HG03558 (cell line): ENCODE measurements around the gene FAM210B.
"Not testable (repeated sequence)": the region's sequence is repeated elsewhere in the genome, so short reads cannot be mapped to it uniquely, and the experiment has no call there.

Experiments used
- ATAC-seq: cut with Tn5 transposase; IDR thresholded peaks from one replicate; pipeline ENCODE4 v1.9.1; 2021; ENCODE audit warnings: moderate number of reproducible peaks; ENCODE audit not compliant: unreplicated experiment; ENCODE audit errors: extremely low read depth

The FAM210B gene

GRCh38 chr20:56360133-56360907 is 1.5 kb downstream of the FAM210B start:
- ATAC-seq: no peak

DNA sequence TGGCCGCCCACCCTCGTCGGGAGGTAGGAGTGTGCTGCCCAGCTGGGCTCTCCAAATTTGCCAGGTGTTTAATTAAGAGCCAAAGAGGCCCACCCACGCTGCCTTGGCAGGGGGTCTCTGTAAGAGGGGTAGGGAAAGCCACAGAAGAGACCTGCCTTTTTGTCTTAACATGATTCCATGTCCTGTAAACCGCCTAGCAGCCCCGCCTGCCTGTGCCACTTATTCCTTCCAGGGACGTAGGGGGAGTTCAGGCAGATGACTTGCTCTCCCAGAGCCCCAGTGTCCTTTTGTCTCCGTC is 2.1 kb downstream of the FAM210B start:
- ATAC-seq: no peak

DNA sequence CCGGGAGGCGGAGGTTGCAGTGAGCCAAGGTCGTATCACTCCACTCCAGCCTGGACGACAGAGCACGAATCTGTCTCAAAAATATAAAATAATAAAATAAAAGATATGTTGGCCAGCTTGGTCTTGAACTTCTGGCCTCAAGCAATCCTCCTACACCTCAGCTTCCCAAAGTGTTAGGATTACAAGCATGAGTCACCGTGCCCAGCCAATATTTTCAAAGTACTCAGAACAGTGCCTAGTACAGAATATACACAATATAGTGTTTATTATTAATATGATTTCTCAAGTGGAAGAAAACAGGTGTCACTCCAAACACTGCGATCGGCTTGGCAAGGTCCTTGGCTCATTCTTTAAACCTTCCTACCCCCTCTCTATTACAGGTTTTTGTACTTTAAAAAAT is 3.1 kb downstream of the FAM210B start:
- ATAC-seq: no peak

DNA sequence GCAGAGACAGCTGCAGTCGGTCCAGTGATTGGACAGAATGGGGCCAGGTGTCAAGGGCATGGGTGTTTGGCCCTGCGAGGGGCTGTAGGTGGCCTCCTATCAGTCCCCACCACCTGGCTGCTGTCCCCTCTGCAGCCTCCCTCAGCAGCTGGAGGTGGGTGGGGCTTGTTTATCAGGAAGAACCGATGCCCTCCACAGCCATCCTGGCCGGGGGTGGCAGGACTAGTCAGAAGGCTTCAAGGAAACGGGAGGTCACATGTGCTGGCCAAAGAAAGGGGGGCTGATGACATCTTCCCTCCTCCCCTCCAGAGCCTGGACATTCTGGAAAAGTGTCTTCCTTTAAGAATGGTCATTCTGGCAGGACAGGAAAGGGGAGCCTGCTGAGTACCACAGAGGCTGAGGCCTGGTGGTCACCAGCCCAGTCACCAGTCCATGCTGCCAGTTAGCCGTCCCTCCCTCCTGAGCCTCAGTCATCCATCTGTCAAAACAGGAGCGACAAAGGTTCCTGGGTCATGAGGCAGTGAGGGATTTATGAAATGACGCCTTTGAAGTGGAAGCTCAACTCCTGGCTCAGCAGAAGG is 4.1 kb downstream of the FAM210B start:
- no peak for ATAC-seq

DNA sequence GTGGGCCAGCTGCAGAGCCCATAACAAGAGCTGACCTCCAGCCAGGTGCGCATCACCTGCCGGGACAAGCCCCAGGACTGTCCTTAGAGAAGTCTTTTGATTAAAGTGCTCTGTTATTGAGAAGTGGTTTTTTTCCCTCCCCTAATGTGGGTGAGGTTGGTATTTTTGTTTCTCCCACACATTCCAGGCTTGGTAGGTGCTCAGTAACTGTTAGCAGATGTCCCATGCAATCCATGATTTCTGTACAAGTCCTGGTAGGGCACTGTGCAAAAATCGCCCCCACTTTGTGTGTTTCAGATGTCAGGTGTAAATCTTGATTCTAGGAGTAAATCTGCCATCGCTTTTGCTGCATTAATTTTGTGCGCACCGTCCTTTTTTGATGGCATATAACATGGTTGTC is 4.7 kb downstream of the FAM210B start:
- no peak for ATAC-seq

- no peak for ATAC-seq
These were observed 9.8 kb downstream of the FAM210B start for GRCh38 chr20:56368351-56369134.

- no peak for ATAC-seq
These were observed 10.4 kb downstream of the FAM210B start for GRCh38 chr20:56369179-56369578.

DNA sequence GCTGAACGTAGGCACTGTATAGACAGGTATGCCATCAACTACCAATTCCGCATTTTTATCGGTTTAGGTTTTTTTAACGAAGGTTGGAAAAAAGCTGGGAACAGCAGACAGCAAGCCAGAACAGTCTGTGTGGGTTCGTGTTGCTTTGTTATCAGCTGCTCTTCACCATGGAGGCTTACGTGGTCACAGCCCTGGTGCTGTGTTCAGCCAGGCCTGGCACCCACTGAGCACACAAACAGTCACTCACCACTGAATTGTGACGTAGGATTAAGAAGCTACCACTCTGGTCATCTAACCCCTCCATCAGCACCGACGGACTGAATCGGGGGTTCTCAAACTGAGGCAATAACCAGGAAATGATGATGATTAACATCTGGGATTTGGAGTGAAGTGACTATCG is 13.2 kb downstream of the FAM210B start:
- no peak for ATAC-seq

DNA sequence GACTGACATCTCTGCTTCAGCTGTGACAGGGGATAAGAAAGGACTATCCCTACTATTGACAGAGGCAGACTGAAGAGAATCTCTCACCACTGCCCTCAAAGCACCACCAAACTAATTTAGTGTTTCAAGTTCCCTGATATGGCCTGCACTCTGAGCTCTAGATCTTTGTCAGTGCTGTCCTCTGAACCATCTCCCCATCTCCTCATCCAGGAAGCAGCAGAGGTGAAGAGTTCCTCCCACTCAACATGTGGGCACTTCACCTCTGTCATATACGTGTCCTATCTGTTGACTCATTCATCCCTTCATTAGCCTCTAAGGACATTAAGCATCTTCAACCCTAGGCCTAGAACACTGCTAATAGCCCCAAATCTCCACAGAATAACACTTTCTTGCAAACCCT is 14.1 kb downstream of the FAM210B start:
- no peak for ATAC-seq

DNA sequence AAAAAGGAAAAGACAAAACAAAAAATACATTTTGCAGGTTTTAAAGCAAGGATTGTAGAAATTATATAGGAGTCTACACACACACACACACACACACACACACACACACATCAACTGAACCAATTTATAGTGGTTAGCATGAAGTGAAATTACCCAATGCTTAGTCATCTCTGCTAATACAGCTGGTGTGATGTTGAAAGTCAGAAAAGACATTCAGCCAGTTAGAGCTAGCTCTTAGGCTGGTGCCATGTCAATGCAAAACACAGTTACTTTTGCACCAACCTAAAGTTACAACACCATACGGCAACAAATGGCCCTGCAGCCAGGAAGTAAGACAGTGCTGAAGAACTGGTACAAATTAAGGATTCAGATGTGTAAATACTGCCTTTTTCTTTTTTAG is 15.2 kb downstream of the FAM210B start:
- ATAC-seq: no peak

GRCh38 chr20:56376331-56376730 is 17.6 kb downstream of the FAM210B start:
- no peak for ATAC-seq

- ATAC-seq: no peak
These were observed 19.6 kb downstream of the FAM210B start for GRCh38 chr20:56378386-56378785.

DNA sequence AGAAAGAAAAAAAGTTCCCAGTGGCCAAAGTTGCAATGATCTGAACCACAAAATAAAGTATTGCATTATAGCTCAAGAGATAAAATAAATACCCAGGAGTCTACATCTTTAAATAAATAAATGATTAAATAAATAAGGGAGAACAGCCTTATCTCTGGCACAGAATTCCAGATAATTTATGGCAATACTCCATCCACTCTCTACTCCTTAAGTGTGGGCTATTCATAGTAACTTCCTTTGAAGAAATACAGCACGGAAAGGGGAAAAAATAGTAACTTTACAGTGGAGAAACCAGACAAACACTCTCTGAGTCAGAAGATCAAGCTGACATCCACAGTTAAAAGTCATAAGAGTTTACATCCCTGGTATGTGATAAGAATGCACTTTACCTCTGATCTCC is 21.6 kb downstream of the FAM210B start:
- no peak for ATAC-seq

DNA sequence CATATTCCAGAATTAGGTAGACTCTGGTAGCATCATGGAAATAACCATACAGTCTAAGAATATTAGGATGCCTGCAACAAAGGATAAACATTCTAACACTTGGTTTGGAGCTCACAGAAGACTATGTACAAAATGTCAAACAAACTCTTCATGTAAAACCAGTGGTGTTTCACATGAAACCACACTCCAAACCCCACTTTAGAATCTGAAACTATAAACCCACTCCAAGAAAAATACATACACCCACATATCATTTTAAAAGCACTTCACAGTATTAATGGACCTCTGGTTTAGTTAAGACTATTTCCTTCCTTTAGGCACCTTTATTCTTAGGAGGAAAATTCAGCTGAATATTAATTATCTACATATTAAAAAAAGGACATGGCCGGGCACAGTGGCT is 22.7 kb downstream of the FAM210B start:
- ATAC-seq: no peak

DNA sequence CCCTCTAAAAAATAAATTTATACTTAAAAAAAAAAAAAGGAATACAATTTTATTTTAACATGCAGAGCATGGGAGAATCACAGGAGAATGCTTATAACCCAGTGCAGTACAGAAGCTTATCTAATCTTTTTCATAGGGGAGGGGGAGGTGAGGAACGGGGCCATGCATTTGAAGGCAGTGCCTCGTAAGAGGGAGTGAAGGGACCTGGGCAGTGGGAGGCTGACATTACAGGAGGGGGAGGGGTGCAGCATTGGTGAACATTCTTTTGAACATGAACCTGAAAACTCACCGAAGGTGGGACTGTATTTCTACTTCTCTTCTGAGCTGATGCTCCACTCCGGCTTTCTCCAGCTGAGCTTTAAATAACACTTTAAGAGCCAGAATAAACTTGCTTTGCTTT is 23.9 kb downstream of the FAM210B start:
- ATAC-seq: no peak

DNA sequence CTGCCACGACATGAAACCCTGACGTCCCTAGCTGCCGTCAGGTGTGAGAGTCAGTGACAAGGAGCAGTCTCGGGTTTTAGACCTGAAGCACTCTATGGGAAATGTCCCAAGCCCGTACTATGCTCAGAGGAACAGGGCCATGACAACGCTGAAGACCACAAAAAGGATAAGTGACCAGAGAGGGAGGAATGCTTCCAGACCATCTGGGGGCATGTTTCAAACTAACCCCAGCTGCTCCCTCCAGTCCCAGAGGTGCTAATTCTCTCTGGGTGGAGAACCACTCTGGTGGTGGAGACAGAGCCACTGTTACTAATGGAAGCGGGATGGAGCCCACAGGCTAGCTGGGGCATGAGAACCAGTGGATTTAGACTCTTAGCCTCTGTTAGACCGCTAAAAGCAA is 24.6 kb downstream of the FAM210B start:
- ATAC-seq: no peak

DNA sequence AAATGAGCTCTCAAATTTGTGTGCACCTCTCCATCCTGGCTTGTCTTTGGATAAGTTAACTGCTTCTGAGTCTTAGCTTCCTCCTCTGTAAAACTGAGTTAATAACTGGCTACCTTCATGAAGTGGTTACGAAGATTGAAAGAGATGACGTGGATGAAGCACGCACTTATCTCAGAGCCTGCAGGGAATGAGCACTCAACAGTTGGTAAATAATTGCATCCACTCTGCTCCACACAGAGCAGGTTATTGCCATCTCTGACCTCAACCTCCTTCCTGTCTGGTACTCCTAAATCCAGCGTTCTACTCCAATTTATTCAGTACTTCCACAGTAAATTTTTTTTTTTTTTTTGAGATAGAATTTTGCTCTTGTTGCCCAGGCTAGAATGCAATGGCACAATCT is 26.4 kb downstream of the FAM210B start:
- ATAC-seq: no peak

DNA sequence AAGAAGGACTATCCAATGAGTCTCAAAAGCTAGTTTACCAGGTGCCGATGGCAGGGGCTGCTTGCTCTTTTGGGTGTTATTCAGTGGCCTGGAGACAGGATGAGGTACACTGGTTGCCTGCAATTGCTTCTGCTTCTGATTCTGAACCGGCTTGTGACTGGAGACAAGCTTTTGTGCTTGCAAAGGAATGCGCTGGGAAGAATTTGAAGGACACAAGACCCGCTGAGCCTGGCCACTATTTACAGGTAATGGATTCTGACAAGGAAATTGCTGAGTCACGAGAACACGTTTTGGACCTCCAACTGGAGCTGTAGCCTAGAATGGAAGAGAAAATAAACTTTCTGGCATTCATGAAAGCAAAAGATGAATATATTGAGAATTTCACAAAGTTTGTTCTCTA is 27.4 kb downstream of the FAM210B start:
- no peak for ATAC-seq

- no peak for ATAC-seq
These were observed 30.1 kb downstream of the FAM210B start for GRCh38 chr20:56388882-56389281.

DNA sequence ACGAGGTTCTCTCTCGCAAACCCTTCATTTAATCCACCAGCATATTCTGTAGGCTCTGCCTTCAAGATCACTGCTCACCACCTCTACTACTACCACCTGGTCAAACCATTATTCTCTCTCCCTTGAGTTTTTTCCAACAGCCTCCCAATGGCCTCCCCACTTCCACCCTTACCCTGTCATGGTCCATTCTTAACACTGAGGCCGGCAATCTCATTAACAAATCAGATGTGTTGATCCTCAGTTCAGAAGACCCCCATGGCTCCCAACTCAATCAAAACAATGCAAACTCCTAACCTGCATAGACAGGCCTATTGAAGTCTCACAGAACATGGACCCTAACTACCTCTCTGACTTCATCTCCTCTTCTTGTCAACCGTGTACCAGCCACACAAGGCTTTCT is 31.0 kb downstream of the FAM210B start:
- no peak for ATAC-seq

DNA sequence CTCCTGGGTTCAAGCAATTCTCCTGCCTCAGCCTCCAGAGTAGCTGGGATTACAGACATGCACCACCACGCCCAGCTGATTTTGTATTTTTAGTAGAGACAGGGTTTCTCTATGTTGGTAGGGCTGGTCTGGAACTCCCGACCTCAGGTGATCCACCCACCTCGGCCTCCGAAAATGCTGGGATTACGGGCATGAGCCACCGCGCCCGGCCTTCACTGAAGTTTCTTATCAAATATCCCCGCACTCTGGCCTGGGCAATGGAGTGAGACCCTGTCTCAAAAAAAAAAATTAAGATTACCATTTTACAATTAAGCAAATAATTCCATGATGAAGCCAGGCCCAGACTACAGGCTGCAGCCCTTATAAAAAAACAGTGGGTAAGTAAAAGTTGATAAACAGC is 31.6 kb downstream of the FAM210B start:
- not testable (repeated sequence) for ATAC-seq

- ATAC-seq: no peak
These were observed 32.3 kb downstream of the FAM210B start for GRCh38 chr20:56391037-56391436.
